ENCODE data around the gene TMEM79. TPM values are rescaled to one million over a fixed set of nuclear protein-coding genes. Genes with fewer than 3 reads are reported as not detected.
A peak's percentile ranks its signal among the peaks of the same experiment; 100 is the strongest.

Gene TMEM79
- total and polyA plus RNA-seq, 10 donors, result 2.6 to 6.8 (median 4.5) TPM

DNA sequence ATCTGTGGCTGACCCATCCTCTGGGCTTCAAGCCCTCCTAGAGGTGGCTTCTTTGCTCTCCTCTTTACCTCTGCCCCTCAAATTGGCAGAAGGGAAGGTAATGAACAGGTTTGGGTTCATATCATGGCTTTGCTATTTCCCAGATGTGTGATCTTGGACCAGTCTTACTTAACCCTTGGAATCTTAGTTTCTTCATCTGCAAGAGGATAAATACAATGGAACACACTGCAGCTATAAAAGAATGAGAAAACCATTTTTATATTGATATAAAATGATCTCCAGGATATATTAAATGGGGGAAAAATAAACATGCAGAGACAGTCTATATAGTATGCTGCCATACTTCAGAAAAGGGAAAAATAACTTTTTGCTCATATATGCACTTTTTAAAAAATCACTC is 5.7 kb downstream of the TMEM79 start:
- DNase-seq, result no peak
- H3K27ac ChIP-seq, result no peak overlapping the region
- peaks cover 0 to 86% (median 27%) of the 10 kb centered on the region in 6 donors for H3K36me3 ChIP-seq
- H3K9me3 ChIP-seq, result no peaks in the 10 kb centered on the region
- intact Hi-C loops (cut with DNase I; ENCODE audit: low total_unique reads), result no loop called here
- TF ChIP-seq POLR2AphosphoS5 (IDR thresholded peaks at IDR 0.05) (no peak), POLR2A (IDR thresholded peaks at IDR 0.05) (no peak)
- TF ChIP-seq, protein P1, sequence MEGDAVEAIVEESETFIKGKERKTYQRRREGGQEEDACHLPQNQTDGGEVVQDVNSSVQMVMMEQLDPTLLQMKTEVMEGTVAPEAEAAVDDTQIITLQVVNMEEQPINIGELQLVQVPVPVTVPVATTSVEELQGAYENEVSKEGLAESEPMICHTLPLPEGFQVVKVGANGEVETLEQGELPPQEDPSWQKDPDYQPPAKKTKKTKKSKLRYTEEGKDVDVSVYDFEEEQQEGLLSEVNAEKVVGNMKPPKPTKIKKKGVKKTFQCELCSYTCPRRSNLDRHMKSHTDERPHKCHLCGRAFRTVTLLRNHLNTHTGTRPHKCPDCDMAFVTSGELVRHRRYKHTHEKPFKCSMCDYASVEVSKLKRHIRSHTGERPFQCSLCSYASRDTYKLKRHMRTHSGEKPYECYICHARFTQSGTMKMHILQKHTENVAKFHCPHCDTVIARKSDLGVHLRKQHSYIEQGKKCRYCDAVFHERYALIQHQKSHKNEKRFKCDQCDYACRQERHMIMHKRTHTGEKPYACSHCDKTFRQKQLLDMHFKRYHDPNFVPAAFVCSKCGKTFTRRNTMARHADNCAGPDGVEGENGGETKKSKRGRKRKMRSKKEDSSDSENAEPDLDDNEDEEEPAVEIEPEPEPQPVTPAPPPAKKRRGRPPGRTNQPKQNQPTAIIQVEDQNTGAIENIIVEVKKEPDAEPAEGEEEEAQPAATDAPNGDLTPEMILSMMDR (IDR thresholded peaks at IDR 0.05 in 8 of 11, conservative IDR thresholded peaks at IDR 0.05 in 3 of 11), result no peak
- peaks cover 8 to 51% (median 25%) of the 10 kb centered on the region in 6 donors for H3K4me1 ChIP-seq
- no peak overlapping the region for H3K4me3 ChIP-seq
- no peaks in the 10 kb centered on the region for H3K27me3 ChIP-seq (replicated peaks in 1 of 7)

DNA sequence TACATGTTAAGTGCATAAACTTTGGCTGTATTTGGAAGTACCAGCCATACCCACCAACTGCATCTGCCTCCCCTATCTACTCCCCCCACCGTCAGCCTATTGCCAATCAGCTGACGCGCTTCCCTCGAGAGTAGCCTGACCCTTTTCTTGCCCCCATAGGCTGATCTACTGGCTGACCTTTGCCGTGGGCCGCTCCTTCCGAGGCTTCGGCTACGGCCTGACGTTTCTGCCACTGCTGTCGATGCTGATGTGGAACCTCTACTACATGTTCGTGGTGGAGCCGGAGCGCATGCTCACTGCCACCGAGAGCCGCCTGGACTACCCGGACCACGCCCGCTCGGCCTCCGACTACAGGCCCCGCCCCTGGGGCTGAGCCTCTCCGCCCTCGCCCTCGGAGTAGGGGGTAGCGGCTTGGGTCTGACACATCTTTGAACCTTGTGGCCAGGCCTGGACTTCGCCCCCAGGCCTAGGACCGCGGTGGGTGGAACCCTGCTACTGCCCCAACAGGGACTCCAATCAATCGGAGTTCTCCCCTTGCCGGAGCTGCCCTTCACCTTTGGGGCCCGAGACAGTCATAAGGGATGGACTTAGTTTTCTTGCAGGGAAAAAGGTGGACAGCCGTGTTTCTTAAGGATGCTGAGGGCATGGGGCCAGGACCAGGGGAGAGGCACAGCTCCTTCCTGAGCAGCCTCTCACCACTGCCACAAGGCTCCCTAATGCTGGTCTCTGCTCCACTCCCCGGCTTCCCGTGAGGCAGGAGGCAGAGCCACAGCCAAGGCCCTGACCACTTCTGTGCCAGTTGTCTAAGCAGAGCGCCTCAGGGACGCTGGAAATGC is 7.3 kb downstream of the TMEM79 start:
- WGBS, 5 donors, result 25 to 40% (median 33%) methylated on average over 31 to 37 of the region's 37 CpGs

DNA sequence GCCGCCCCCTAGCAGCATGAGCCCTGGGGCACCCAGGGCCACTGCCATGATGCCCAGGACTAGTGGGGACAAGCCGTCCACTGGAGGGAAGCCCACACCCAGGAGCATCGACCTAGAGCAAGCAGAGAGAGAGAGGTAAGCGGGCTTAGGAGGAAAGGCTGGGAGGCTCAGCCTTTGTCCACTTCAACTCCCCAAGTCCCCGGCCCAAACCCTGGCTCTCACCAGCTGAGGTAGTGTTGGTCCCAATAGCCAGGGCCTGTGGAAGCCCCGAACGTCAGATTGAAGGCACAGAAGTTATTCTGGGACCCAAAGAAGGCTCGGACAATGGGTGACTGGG is 8.9 kb downstream of the TMEM79 start:
- Histone ChIP-seq H3K27me3 (replicated peaks in 1 of 7) (no peaks in the 10 kb centered on the region), H3K4me3 (no peak overlapping the region), H3K27ac (no peak overlapping the region), H3K36me3 (peaks cover 0 to 57% (median 14%) of the 10 kb centered on the region in 6 donors), H3K9me3 (no peaks in the 10 kb centered on the region), H3K4me1 (peaks cover 10 to 58% (median 35%) of the 10 kb centered on the region in 6 donors)
- DNase-seq, result no peak
- intact Hi-C loops (cut with DNase I; ENCODE audit: low total_unique reads), result no loop called here
- WGBS, 5 donors, result 83 to 95% (median 91%) methylated on average over 5 to 8 of the region's 8 CpGs
- TF ChIP-seq, protein P1 (IDR thresholded peaks at IDR 0.05 in 8 of 11, conservative IDR thresholded peaks at IDR 0.05 in 3 of 11), result no peak
- TF ChIP-seq POLR2AphosphoS5 (IDR thresholded peaks at IDR 0.05) (no peak), POLR2A (IDR thresholded peaks at IDR 0.05) (no peak)

More for the DNA sequence above, 7.3 kb downstream of the TMEM79 start:
- intact Hi-C loops (cut with DNase I; ENCODE audit: low total_unique reads), result no loop called here
- Histone ChIP-seq H3K27ac (peak overlapping the region in 7 of 8 donors; percentile 45 to 80 (median 71)), H3K9me3 (no peaks in the 10 kb centered on the region), H3K4me1 (peaks cover 10 to 58% (median 35%) of the 10 kb centered on the region in 6 donors), H3K27me3 (replicated peaks in 1 of 7) (no peaks in the 10 kb centered on the region), H3K36me3 (peaks cover 0 to 71% (median 17%) of the 10 kb centered on the region in 6 donors), H3K4me3 (peak overlapping the region in 7 of 8 donors; percentile 6 to 63 (median 22))
- DNase-seq, result peak; percentile 92
- TF ChIP-seq POLR2AphosphoS5 (IDR thresholded peaks at IDR 0.05) (peak; percentile 70 to 82 (median 79)), POLR2A (IDR thresholded peaks at IDR 0.05) (peak in 1 of 3 donors; percentile 3)
- TF ChIP-seq, protein P1 (IDR thresholded peaks at IDR 0.05 in 8 of 11, conservative IDR thresholded peaks at IDR 0.05 in 3 of 11), result no peak

DNA sequence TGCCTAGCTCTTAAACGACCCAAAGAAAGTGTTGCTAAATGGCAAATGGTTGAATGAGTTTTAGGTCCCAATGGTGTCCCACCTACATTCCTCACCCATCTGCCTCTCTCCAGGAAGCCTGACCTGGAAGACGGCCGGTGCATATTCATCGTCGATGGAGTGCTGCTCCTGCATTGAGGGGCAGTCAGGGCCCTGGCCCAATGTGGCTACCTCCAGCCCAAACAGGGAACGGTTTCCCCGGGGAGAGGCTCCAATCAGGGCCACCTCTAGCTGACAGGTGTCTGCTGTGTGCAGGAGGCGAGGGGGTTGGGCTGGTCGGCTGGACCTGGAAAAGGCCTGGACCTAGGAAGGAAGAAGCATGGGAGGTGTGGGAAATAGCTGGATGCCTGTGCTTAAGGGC is 9.8 kb downstream of the TMEM79 start:
- intact Hi-C loops (cut with DNase I; ENCODE audit: low total_unique reads), result no loop called here
- TF ChIP-seq POLR2A (IDR thresholded peaks at IDR 0.05), result no peak
- DNase-seq, result no peak
- no peaks in the 10 kb centered on the region for H3K27me3 ChIP-seq (replicated peaks in 1 of 7)
- peaks cover 0 to 48% (median 10%) of the 10 kb centered on the region in 6 donors for H3K36me3 ChIP-seq
- H3K27ac ChIP-seq, result no peak overlapping the region
- WGBS, 5 donors, result 76 to 91% (median 91%) methylated on average over 8 to 9 of the region's 9 CpGs
- peaks cover 10 to 58% (median 35%) of the 10 kb centered on the region in 6 donors for H3K4me1 ChIP-seq
- no peaks in the 10 kb centered on the region for H3K9me3 ChIP-seq
- no peak overlapping the region for H3K4me3 ChIP-seq
